Epidermal melanocyte (primary cell): ENCODE data around the gene ZNF621.
A peak's percentile ranks its signal among the peaks of the same experiment; 100 is the strongest.

Experiments
- DNase-seq: peaks from one replicate; pipeline ENCODE4 v3.0.0; 2011; ENCODE audit warnings: low spot score; ENCODE audit not compliant: insufficient read length

Gene ZNF621

GRCh38 chr3:40524568-40525285 lies at the start of gene ZNF621:
Gene ZNF621, plus strand, starts transcription at chr3:40524960. Its CDS starts 881 bp downstream, at chr3:40525841.
- DNase-seq = peak; percentile 89

DNA sequence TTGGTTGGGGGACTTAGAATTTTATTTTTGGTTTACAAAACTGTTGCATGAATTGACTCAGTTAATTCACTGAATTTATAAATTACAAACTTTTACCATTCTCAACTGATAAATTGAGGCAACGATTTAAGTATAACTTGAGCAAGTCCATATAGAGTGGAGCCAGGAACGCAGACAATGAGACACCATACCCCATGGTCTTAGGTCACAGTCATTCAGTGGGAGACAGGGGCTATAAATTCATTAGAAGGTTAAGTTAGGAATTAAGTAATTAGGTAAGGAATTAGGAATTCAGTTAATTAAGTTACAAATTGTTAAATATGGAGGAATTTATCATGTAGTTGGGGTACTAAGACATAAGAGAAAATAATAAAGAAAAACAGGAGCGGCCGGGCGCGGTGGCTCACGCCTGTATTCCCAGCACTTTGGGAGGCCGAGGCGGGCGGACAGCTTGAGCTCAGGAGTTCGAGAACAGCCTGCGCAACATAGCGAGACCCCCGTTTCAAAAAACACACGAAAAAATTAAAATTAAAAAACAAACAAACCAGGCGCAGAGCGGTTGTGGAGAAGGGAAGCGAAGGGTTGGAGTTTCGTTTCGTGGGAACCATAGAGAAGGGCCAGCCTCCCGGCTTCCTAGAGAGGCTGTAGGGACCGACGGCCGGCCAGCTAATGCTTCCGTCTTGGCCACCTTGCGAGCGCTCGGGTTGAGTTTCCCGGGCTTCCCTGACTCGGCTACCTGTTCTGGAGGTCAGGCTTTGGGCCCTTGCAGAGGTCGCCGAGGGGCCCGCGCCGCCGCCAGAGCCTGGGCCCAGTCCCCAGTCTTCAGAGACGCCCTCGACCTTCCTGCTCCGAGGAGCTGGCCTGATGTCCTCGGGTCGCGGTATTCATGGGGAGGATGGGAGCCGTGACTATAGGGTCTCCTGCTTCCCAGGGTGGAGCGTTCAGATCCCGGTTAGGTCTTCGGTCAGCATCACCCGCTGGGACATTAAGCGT lies 48.0 kb upstream of the ZNF621 start, which contains the start of gene ZNF619:
ZNF619 (plus strand) TSS at position 645 of the 993 bp plus-strand sequence. CDS start 858 bp downstream, outside the sequence.
- peak; percentile 66 for DNase-seq

GRCh38 chr3:40477666-40478065 lies 47.1 kb upstream of the ZNF621 start:
- no peak for DNase-seq

- DNase-seq = no peak
Observed at GRCh38 chr3:40487172-40487571, 37.6 kb upstream of the ZNF621 start.

DNA sequence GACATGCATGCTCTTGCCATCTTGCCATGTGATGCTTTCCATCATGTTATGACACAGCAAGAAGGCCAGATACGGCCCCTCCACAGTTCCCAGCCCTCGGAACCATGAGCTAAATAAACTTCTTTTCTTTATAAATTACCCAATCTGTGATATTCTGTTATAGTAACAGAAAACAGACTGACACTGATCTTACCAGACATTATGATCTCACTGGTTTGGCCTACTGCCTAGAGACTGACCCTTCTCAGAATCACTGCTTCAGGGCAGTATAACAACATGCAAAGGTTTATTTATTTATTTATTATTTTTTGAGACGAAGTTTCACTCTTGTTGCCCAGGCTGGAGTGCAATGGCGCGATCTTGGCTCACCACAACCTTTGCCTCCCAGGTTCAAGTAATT lies 33.8 kb upstream of the ZNF621 start:
- no peak for DNase-seq

GRCh38 chr3:40494698-40495097 lies 30.1 kb upstream of the ZNF621 start:
- no peak for DNase-seq

DNA sequence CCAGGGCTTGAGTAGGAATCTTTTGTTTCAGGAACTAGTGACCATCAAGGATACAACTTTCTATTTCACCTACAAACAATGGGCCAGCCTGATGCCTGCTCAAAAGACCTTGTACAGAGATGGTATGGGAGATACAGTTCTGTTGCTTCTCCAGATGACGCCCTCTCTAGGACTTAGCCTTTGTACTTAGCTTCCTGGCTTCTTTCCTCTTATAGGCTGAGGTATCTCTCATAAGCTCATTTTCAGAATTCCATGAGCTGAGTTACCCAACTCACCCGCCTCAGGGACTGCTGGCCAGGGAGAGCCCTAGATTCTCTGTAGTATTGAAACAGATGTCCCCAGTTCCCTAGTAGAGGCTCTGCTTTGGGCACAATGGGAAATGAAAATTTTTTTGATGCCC lies 27.5 kb upstream of the ZNF621 start:
- no peak for DNase-seq

DNA sequence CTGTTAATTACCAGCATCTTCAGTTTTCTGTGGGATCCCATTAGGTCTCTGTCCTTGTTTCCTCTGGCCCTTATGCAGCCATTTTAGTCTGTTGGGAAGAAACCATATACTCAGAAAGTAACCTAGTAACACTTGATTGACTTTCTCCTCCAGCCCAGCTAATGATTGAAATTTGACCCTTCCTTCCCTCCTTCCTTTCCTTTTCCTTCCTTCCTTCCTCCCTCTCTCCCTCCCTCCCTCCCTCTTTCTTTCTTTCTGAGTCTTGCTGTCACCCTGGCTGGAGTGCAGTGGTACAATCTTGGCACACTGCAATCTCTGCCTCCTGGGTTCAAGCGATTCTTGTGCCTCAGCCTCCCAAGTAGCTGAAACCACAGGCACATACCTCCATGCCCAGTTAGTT lies 24.8 kb upstream of the ZNF621 start:
- no peak for DNase-seq

GRCh38 chr3:40502034-40502433 lies 22.7 kb upstream of the ZNF621 start:
- DNase-seq = no peak

GRCh38 chr3:40504636-40505430 lies 19.9 kb upstream of the ZNF621 start:
- no peak for DNase-seq

- no peak for DNase-seq
Observed at GRCh38 chr3:40505599-40506462, 18.9 kb upstream of the ZNF621 start, which contains the start of gene ZNF620. Gene ZNF620, plus strand, starts transcription at chr3:40506039. Its CDS starts 314 bp downstream, at chr3:40506353.

DNA sequence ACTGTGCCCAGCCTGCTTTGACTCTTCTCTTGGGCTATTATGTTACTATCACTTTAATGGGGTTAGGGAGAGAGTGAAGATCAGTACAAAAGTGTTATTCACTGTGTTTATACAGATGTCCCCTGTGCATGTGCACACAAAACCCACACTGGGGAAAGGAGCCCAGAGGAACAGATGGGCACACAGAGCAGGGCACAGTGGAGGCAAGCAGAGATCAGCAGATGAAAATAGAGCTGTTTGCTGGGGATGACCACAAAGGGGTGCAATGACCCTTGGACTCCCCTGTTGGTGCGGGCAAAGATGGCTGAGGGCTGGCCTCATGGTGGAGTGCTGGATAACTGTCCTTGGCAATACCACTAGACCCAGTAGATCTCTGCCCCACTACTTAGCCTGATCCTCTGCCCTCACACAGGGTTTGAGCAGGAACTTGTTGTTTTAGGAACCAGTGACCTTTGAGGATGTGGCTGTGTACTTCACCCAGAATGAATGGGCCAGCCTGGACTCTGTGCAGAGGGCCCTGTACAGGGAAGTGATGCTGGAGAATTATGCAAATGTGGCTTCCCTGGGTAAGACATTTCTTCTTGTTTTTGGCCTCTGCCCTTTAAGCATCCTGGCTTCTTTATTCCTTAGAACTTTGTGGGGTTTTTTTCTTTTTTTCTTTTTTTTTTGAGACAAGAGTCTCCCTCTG lies 13.6 kb upstream of the ZNF621 start:
- no peak for DNase-seq

- no peak for DNase-seq
Observed at GRCh38 chr3:40516201-40516600, 8.6 kb upstream of the ZNF621 start.

GRCh38 chr3:40518067-40518466 lies 6.7 kb upstream of the ZNF621 start:
- no peak for DNase-seq

DNA sequence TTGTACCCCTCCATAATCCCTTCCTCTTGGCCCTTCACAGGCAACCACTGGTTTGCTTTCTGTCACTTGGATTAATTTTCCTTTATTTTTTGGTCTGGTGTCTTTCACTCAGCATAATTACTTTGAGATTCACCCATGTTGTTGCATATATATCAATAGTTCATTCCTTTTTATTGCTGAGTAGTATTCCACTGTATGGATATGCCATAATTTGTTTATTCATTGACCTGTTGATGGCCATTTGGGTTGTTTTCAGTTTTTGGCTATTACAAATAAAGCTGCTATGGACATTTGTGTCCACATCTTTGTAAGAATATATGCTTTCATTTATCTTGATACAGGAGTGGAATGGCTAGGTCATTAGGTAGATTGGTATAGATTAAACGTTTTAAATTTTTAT lies 5.9 kb upstream of the ZNF621 start:
- no peak for DNase-seq

GRCh38 chr3:40521254-40521653 lies 3.5 kb upstream of the ZNF621 start:
- DNase-seq = no peak

GRCh38 chr3:40523781-40524180 lies 979 bp upstream of the ZNF621 start:
- DNase-seq = no peak

DNA sequence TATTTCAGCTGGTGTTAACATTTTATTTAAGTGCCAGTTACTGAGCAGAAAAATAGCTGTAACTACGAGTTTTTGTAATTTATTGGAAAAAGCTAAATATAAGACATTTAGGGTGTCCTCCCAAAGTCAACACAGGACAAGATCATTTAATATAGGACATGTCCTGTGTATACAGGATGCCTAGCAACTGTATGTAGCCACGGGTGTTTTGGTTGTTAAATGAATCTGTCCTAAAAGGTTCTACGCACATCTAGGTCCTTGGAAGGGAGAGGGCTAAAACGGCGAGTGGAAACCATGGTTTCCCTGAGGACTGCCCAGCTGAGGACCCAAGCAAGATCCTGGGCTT lies 565 bp upstream of the ZNF621 start:
- DNase-seq = no peak

DNA sequence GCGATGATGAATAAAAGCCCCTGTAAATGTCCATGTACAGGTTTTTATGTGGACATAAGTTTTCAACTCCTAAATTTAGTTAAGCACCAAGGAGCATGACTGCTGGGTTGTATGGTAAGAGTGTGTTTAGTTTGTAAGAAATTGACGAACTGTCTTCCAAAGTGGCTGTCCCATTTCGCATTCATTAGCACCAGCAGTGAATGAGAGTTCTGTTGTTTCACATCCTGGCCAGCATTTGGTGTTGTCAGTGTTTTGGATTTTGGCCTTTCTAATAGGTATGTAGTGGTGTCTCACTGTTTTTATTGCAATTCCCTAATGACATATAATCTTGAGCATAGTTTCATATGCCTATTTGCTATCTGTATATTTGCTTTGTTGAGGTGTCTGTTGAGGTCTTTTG lies 3.7 kb downstream of the ZNF621 start:
- no peak for DNase-seq

DNA sequence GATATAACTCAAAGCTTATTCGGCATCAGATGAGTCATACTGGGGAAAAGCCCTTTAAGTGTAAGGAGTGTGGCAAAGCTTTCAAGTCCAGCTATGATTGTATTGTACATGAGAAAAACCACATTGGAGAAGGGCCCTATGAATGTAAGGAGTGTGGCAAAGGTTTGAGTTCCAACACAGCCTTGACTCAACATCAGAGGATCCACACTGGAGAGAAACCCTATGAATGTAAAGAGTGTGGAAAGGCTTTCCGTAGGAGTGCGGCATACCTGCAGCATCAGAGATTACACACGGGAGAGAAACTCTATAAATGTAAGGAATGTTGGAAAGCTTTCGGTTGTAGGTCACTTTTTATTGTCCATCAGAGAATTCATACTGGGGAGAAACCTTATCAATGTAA lies 7.5 kb downstream of the ZNF621 start:
- no peak for DNase-seq
